H1 (cell line): ENCODE data around the gene KRT83. TPM values are rescaled to one million over a fixed set of nuclear protein-coding genes. Genes with fewer than 3 reads are reported as not detected.

Experiments
- CTCF ChIA-PET: fragments of 300-600 bp; sonication (Branson Sonifier 250); formaldehyde crosslinking; loops from one replicate; lab custom pipeline; 2021; ENCODE audit not compliant: partially characterized antibody; lab: Charles Lee
- POLR2A ChIA-PET: fragments of 300-600 bp; sonication (Branson Sonifier 250); formaldehyde crosslinking; loops from one replicate; lab custom pipeline; 2021; ENCODE audit warnings: inconsistent platforms; ENCODE audit not compliant: partially characterized antibody; lab: Charles Lee
- DNase-seq, 2 experiments: peaks; one replicate each; pipeline versions ENCODE4 v3.0.0 to v3.0.0-alpha.2; 2010 to 2022; ENCODE audit warnings: low spot score in 2 of 2, low read depth in 1 of 2, mixed read lengths in 1 of 2
- FAIRE-seq: peaks from 2 replicates; lab custom pipeline; 2011; peaks lifted over from hg19 to GRCh38; lab: Jason Lieb, UNC
- H2AFZ ChIP-seq: 2 replicates; pipeline ENCODE4 v1.8.1; 2012; ENCODE audit warnings: low read length, inconsistent platforms
- H2AK5ac ChIP-seq: 2 replicates; pipeline ENCODE4 v1.6.1; 2013; ENCODE audit warnings: low read depth, low read length
- H2BK120ac ChIP-seq: replicated peaks from 2 replicates; pipeline ENCODE3; 2013; ENCODE audit warnings: low read depth, low read length, inconsistent platforms
- H2BK12ac ChIP-seq: 2 replicates; pipeline ENCODE4 v1.6.1; 2013; ENCODE audit warnings: low read depth, low read length
- H2BK15ac ChIP-seq: 2 replicates; pipeline ENCODE4 v1.6.1; 2013; ENCODE audit warnings: low read length
- H2BK20ac ChIP-seq: 2 replicates; pipeline ENCODE4 v1.6.1; 2013; ENCODE audit warnings: low read length
- H2BK5ac ChIP-seq: 2 replicates; pipeline ENCODE4 v1.6.1; 2013; ENCODE audit warnings: low read depth, low read length
- H3K14ac ChIP-seq: 2 replicates; pipeline ENCODE4 v1.6.1; 2013; ENCODE audit warnings: inconsistent platforms; ENCODE audit not compliant: insufficient read length
- H3K18ac ChIP-seq: 2 replicates; pipeline ENCODE4 v1.6.1; 2013; ENCODE audit warnings: low read length; ENCODE audit errors: extremely low read depth
- H3K23ac ChIP-seq: 2 replicates; pipeline ENCODE4 v1.6.1; 2013; ENCODE audit warnings: inconsistent platforms; ENCODE audit not compliant: insufficient read length
- H3K23me2 ChIP-seq: 2 replicates; pipeline ENCODE4 v1.6.1; 2013; ENCODE audit warnings: low read depth, low read length
- H3K27ac ChIP-seq: 2 replicates; pipeline ENCODE4 v1.6.1; 2011; ENCODE audit warnings: low read depth, low read length, inconsistent platforms
- H3K27me3 ChIP-seq, 4 experiments: replicated peaks in 1 of 4; 1 replicate in 1 of 4; 2 replicates in 3 of 4; pipeline versions ENCODE4 v1.6.1 to v1.8.1; 2011 to 2013; ENCODE audit warnings: low read length in 3 of 4, mild to moderate bottlenecking in 3 of 4, inconsistent platforms in 2 of 4, mixed read lengths in 2 of 4, moderate library complexity in 1 of 4; ENCODE audit not compliant: control insufficient read depth in 3 of 4, insufficient read depth in 3 of 4; ENCODE audit errors: extremely low read depth in 1 of 4
- H3K36me3 ChIP-seq, 4 experiments: 2 replicates each; pipeline versions ENCODE4 v1.6.1 to v1.8.1; 2011 to 2013; ENCODE audit warnings: mild to moderate bottlenecking in 4 of 4, low read length in 3 of 4, moderate library complexity in 2 of 4, control low read depth in 1 of 4, inconsistent platforms in 1 of 4; ENCODE audit not compliant: insufficient read depth in 4 of 4, control insufficient read depth in 2 of 4
- H3K4ac ChIP-seq: replicated peaks from 2 replicates; pipeline ENCODE3; 2013; ENCODE audit warnings: low read length, low read depth, mixed read lengths, inconsistent platforms; ENCODE audit not compliant: insufficient read length
- H3K4me1 ChIP-seq, 4 experiments: replicated peaks in 1 of 4; 1 replicate in 1 of 4; 2 replicates in 3 of 4; pipeline versions ENCODE4 v1.6.1 to v1.8.1; 2011 to 2013; ENCODE audit warnings: low read length in 3 of 4, inconsistent platforms in 2 of 4, mixed read lengths in 1 of 4; ENCODE audit not compliant: insufficient read depth in 4 of 4, control insufficient read depth in 3 of 4
- H3K4me2 ChIP-seq, 2 experiments: 2 replicates each; pipeline versions ENCODE4 v1.6.1 to v1.8.1; 2011 to 2013; ENCODE audit warnings: low read depth in 2 of 2, low read length in 2 of 2, control low read depth in 1 of 2, inconsistent platforms in 1 of 2, mild to moderate bottlenecking in 1 of 2; ENCODE audit not compliant: insufficient read depth in 1 of 2
- H3K4me3 ChIP-seq, 4 experiments: fragments of 200-600, 300-600 bp in 1 of 4; sonication (generic), shearing (Covaris generic), sonication (Bioruptor Twin) in 1 of 4; 2 replicates each; pipeline versions ENCODE4 v1.5.1 to v1.8.1; 2011 to 2016; ENCODE audit warnings: low read length in 4 of 4, low read depth in 3 of 4, control low read depth in 2 of 4, inconsistent platforms in 2 of 4, mild to moderate bottlenecking in 2 of 4, mixed read lengths in 1 of 4, moderate library complexity in 1 of 4; ENCODE audit not compliant: insufficient read depth in 2 of 4; ENCODE audit errors: extremely low read depth in 1 of 4
- H3K56ac ChIP-seq: replicated peaks from 2 replicates; pipeline ENCODE3; 2013; ENCODE audit warnings: low read depth, mild to moderate bottlenecking, mixed read lengths, low read length, inconsistent platforms; ENCODE audit not compliant: insufficient read length
- H3K79me1 ChIP-seq: 2 replicates; pipeline ENCODE4 v1.6.1; 2013; ENCODE audit warnings: low read depth, low read length, control low read depth
- H3K79me2 ChIP-seq, 2 experiments: 2 replicates each; pipeline versions ENCODE4 v1.6.1 to v1.8.1; 2012 to 2013; ENCODE audit warnings: low read length in 2 of 2, mild to moderate bottlenecking in 2 of 2, inconsistent platforms in 1 of 2; ENCODE audit not compliant: insufficient read depth in 2 of 2, control insufficient read depth in 1 of 2
- H3K9ac ChIP-seq, 4 experiments: replicated peaks in 1 of 4; 1 replicate in 1 of 4; 2 replicates in 3 of 4; pipeline versions ENCODE4 v1.6.1 to v1.8.1; 2011 to 2013; ENCODE audit warnings: low read depth in 3 of 4, low read length in 3 of 4, control low read depth in 2 of 4, mild to moderate bottlenecking in 2 of 4, moderate library complexity in 2 of 4, inconsistent platforms in 1 of 4; ENCODE audit errors: extremely low read depth in 1 of 4
- H3K9me3 ChIP-seq, 2 experiments: 2 replicates each; pipeline versions ENCODE4 v1.6.1 to v1.8.1; 2012 to 2013; ENCODE audit warnings: mild to moderate bottlenecking in 2 of 2, moderate library complexity in 2 of 2, control low read depth in 1 of 2, inconsistent platforms in 1 of 2, low read depth in 1 of 2, low read length in 1 of 2, mixed read lengths in 1 of 2; ENCODE audit not compliant: insufficient read depth in 2 of 2
- H4K20me1 ChIP-seq, 2 experiments: replicated peaks in 1 of 2; 2 replicates each; pipeline versions ENCODE3 to v1.8.1; 2011 to 2013; ENCODE audit warnings: inconsistent platforms in 2 of 2, low read length in 2 of 2, mild to moderate bottlenecking in 1 of 2; ENCODE audit not compliant: insufficient read depth in 2 of 2, control insufficient read depth in 1 of 2
- H4K5ac ChIP-seq: 2 replicates; pipeline ENCODE4 v1.6.1; 2013; ENCODE audit warnings: low read length, low read depth, mixed read lengths, inconsistent platforms; ENCODE audit not compliant: insufficient read length
- H4K8ac ChIP-seq: 2 replicates; pipeline ENCODE4 v1.8.0; 2013; ENCODE audit warnings: mild to moderate bottlenecking, moderate library complexity, low read length, inconsistent platforms; ENCODE audit not compliant: insufficient read depth; ENCODE audit errors: extremely low read depth
- H4K91ac ChIP-seq: replicated peaks from 2 replicates; pipeline ENCODE3; 2013; ENCODE audit warnings: low read length, mixed read lengths, inconsistent platforms; ENCODE audit not compliant: insufficient read length
- CBX8 ChIP-seq: fragments of 300-800, 300-1000 bp; sonication (generic); IDR thresholded peaks from 2 replicates; pipeline ENCODE4 v1.7.1; 2016; ENCODE audit warnings: low read depth, low read length, borderline replicate concordance
- CEBPB ChIP-seq: IDR thresholded peaks from 2 replicates; pipeline ENCODE4 v1.6.1; 2012; ENCODE audit warnings: low read depth, low read length
- EP300 ChIP-seq, 2 experiments: IDR thresholded peaks; 1 replicate in 1 of 2; 2 replicates in 1 of 2; pipeline ENCODE4 v1.6.1; 2011 to 2012; ENCODE audit warnings: low read depth in 2 of 2, low read length in 2 of 2, mild to moderate bottlenecking in 2 of 2, borderline replicate concordance in 1 of 2, inconsistent platforms in 1 of 2, moderate library complexity in 1 of 2
- KDM1A ChIP-seq: fragments of 200-600, 300-600 bp; sonication (generic); IDR thresholded peaks from 2 replicates; pipeline ENCODE4 v1.7.1; 2016; ENCODE audit warnings: mild to moderate bottlenecking, low read length, borderline replicate concordance
- NANOG ChIP-seq: IDR thresholded peaks from 2 replicates; pipeline ENCODE4 v1.6.1; 2011; ENCODE audit warnings: low read length, low read depth, mild to moderate bottlenecking, inconsistent platforms; ENCODE audit not compliant: insufficient read depth, poor library complexity, severe bottlenecking
- NRF1 ChIP-seq: IDR thresholded peaks from 2 replicates; pipeline ENCODE4 v1.6.1; 2011; ENCODE audit warnings: mild to moderate bottlenecking, low read depth, low read length, improper control_type of control experiment
- RAD21 ChIP-seq, 2 experiments: IDR thresholded peaks in 1 of 2; conservative IDR thresholded peaks in 1 of 2; 2 replicates each; pipeline ENCODE4 v1.6.1; 2011; ENCODE audit warnings: low read depth in 2 of 2, low read length in 2 of 2, improper control_type of control experiment in 1 of 2, inconsistent platforms in 1 of 2, mild to moderate bottlenecking in 1 of 2, moderate library complexity in 1 of 2
- RBBP5 ChIP-seq: IDR thresholded peaks from 2 replicates; pipeline ENCODE4 v1.7.1; 2012; ENCODE audit warnings: low read depth, mild to moderate bottlenecking, inconsistent platforms, low read length, moderate library complexity, borderline replicate concordance
- RXRA ChIP-seq: IDR thresholded peaks from 2 replicates; pipeline ENCODE4 v1.6.1; 2011; ENCODE audit warnings: low read depth, mild to moderate bottlenecking, low read length, moderate library complexity; ENCODE audit not compliant: insufficient read depth
- SP1 ChIP-seq: IDR thresholded peaks from 2 replicates; pipeline ENCODE4 v1.6.1; 2011; ENCODE audit warnings: low read depth, low read length
- SP2 ChIP-seq: IDR thresholded peaks from 2 replicates; pipeline ENCODE4 v1.6.1; 2012; ENCODE audit warnings: mild to moderate bottlenecking, low read length, inconsistent platforms
- SRF ChIP-seq: IDR thresholded peaks from 2 replicates; pipeline ENCODE4 v1.6.1; 2011; ENCODE audit warnings: mild to moderate bottlenecking, low read depth, low read length, moderate library complexity
- ZNF274 ChIP-seq: IDR thresholded peaks from 2 replicates; pipeline ENCODE4 v1.7.0; 2012; ENCODE audit warnings: low read length, borderline replicate concordance; ENCODE audit errors: extremely low read depth
- WGBS, 2 experiments: shearing (Covaris generic) in 1 of 2; methylation state at CpG; one replicate each; pipeline versions ENCODE4 v1.1.6 to v1.1.7; 2013 to 2015; ENCODE audit warnings: low lambda C conversion rate in 2 of 2, mixed read lengths in 2 of 2, inconsistent platforms in 1 of 2, low coverage in 1 of 2, missing lambda C conversion rate in 1 of 2; ENCODE audit not compliant: insufficient replicate concordance in 2 of 2, insufficient coverage in 1 of 2, insufficient read length in 1 of 2; ENCODE audit errors: extremely low coverage in 1 of 2, missing lambda C conversion rate in 1 of 2; 5-methylcytosine and 5-hydroxymethylcytosine counted together
- polyA plus RNA-seq, 7 experiments: library from polyadenylated mRNA; depleted of rRNA in 3 of 7; stranded (reverse) in 5 of 7; unstranded in 2 of 7; fragments of >200 nt in 5 of 7; fragments of 200-250 nt in 2 of 7; gene quantifications; 1 replicate in 5 of 7; 2 replicates in 1 of 7; 4 replicates in 1 of 7; pipeline versions ENCODE4 v1.2.1 to v1.2.3, GENCODE V29; 2011 to 2013; ENCODE audit warnings: missing spikeins in 2 of 7, mixed read lengths in 2 of 7
- total RNA-seq: library from RNA; stranded (reverse); fragmentation: NEBNext Ultra II Directional; extraction: Animal tissue kit (Norgen Biotek cat#: 25700); gene quantifications from 2 replicates; pipeline ENCODE4 v1.2.1, GENCODE V29; 2021
- TF ChIP-seq, protein P1 (sequence below): IDR thresholded peaks from 2 replicates; pipeline ENCODE4 v1.6.1; 2012; ENCODE audit warnings: inconsistent platforms

KRT83 gene
- total and polyA plus RNA-seq, 2 of the 8 experiments (the other 6 are each of a cell fraction or from before 2014, with no cell fraction given): not detected

DNA sequence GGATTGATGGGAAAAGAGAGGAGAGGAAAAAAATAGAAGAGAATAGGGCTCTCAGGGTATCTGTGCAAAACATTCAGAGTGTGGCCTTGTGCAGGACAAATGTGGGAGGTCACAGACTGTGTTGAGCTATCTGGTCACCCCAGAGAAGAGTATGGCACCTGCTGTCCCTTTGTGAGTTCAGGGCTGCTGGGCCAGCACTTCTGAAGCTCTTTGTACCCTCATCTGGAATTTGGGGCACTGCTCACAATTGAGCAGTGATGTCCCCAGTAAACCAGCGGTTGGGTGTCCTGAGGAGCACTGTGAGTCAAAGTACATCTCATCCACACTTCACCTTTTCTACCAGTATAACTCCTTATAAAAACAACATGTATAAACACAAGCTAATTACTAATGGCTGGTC, 27.3 kb downstream of the KRT83 start:
- Histone ChIP-seq H3K79me2 (no peaks in the 10 kb centered on the region), H3K23me2 (no peaks in the 10 kb centered on the region), H2BK5ac (no peak overlapping the region), H3K9me3 (no peaks in the 10 kb centered on the region), H3K79me1 (no peaks in the 10 kb centered on the region), H3K14ac (no peak overlapping the region), H4K91ac (no peak overlapping the region), H2AK5ac (no peak overlapping the region), H2BK120ac (no peak overlapping the region), H4K5ac (no peak overlapping the region), H4K20me1 (no peaks in the 10 kb centered on the region), H2BK12ac (no peak overlapping the region), H4K8ac (no peak overlapping the region), H3K23ac (no peak overlapping the region), H3K9ac (no peak overlapping the region), H3K27me3 (no peaks in the 10 kb centered on the region; a peak in 1 of 7 replicates), H3K4me1 (0 out of 7 replicates have a peak, but pooled peaks cover 0 to 2% (median 0%) of the 10 kb centered on the region in 4 experiments), H3K4me2 (no peak overlapping the region), H3K56ac (no peak overlapping the region), H2BK20ac (no peak overlapping the region), H3K4ac (no peak overlapping the region), H3K4me3 (no peak overlapping the region), H3K27ac (no peak overlapping the region), H2BK15ac (no peak overlapping the region), H3K18ac (no peak overlapping the region), H3K36me3 (no peaks in the 10 kb centered on the region), H2AFZ (no peak overlapping the region)
- ChIA-PET POLR2A (no interaction called here), CTCF (interaction anchor here (0.9 to 4.9 kb wide), 9 partner anchors 7 to 137 kb away, joined by 3 to 36 read pairs (median 6); no protein-coding TSS in a partner anchor)
- DNase-seq (no peak), FAIRE-seq (no peak)
- 87% methylated on average over 1 of the region's 1 CpG; no CpG with 5 or more reads in 1 of the 2 experiments for WGBS, 2 experiments
- TF ChIP-seq SP2 (no peak), CEBPB (no peak), RXRA (no peak), RBBP5 (no peak), SRF (no peak), CBX8 (no peak), NRF1 (no peak), NANOG (no peak), ZNF274 (no peak), RAD21 (IDR thresholded peaks at IDR 0.05 in 1 of 2, conservative IDR thresholded peaks at IDR 0.05 in 1 of 2; ENCODE audit: low read depth in 2 of 2, low read length in 2 of 2) (no peak), KDM1A (no peak), EP300 (IDR thresholded peaks at IDR 0.05; ENCODE audit: borderline replicate concordance in 1 of 2, low read depth in 2 of 2, low read length in 2 of 2) (no peak), SP1 (no peak)
- TF ChIP-seq, protein P1, sequence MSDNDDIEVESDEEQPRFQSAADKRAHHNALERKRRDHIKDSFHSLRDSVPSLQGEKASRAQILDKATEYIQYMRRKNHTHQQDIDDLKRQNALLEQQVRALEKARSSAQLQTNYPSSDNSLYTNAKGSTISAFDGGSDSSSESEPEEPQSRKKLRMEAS: no peak
